Measurements from ENCODE around the gene ADD1.

ADD1 gene

GRCh38 chr4:2924765-2925301 lies 81.2 kb downstream of the ADD1 start:
- H3K4me3 ChIP-seq (ENCODE audit: low read length), result no peak overlapping the region
- no peaks in the 10 kb centered on the region for H4K20me1 ChIP-seq (ENCODE audit: control insufficient read depth, insufficient read depth, low read depth, low read length)
- H3K4me1 ChIP-seq (ENCODE audit: control insufficient read depth, low read length), result peaks cover 11% of the 10 kb centered on the region
- no peaks in the 10 kb centered on the region for H3K79me2 ChIP-seq (ENCODE audit: control insufficient read depth, low read length)
- H3K4me2 ChIP-seq (ENCODE audit: low read length), result no peak overlapping the region
- no peak for TF ChIP-seq CTCF (IDR thresholded peaks at IDR 0.05; ENCODE audit: low read depth, low read length, poor library complexity, severe bottlenecking)
- TF ChIP-seq EZH2phosphoT487 (IDR thresholded peaks at IDR 0.05; ENCODE audit: borderline replicate concordance, low read length), result no peak
- peaks cover 12% of the 10 kb centered on the region for H3K36me3 ChIP-seq (ENCODE audit: control insufficient read depth, low read length)
- no peak overlapping the region for H3K27ac ChIP-seq (ENCODE audit: low read depth, low read length)
- H3K9me3 ChIP-seq (ENCODE audit: control insufficient read depth, insufficient read depth, low read length), result no peaks in the 10 kb centered on the region
- H3F3A ChIP-seq (ENCODE audit: control insufficient read depth, insufficient read depth), result peaks cover 2% of the 10 kb centered on the region; the same call in 1 of the 2 replicates
- H3K27me3 ChIP-seq (ENCODE audit: control insufficient read depth, low read length), result no peaks in the 10 kb centered on the region
- no peaks in the 10 kb centered on the region for H3K9me2 ChIP-seq (replicated peaks; ENCODE audit: control insufficient read depth, low read length)

- H3K36me3 ChIP-seq (ENCODE audit: control insufficient read depth, low read length), result peaks cover 18% of the 10 kb centered on the region
- H4K20me1 ChIP-seq (ENCODE audit: control insufficient read depth, insufficient read depth, low read depth, low read length), result no peaks in the 10 kb centered on the region
- no peaks in the 10 kb centered on the region for H3K9me3 ChIP-seq (ENCODE audit: control insufficient read depth, insufficient read depth, low read length)
- H3K9me2 ChIP-seq (replicated peaks; ENCODE audit: control insufficient read depth, low read length), result no peaks in the 10 kb centered on the region
- no peak overlapping the region for H3K27ac ChIP-seq (ENCODE audit: low read depth, low read length)
- TF ChIP-seq EZH2phosphoT487 (IDR thresholded peaks at IDR 0.05; ENCODE audit: borderline replicate concordance, low read length), result no peak
- TF ChIP-seq CTCF (IDR thresholded peaks at IDR 0.05; ENCODE audit: low read depth, low read length, poor library complexity, severe bottlenecking), result no peak
- H3K4me3 ChIP-seq (ENCODE audit: low read length), result no peak overlapping the region
- H3K4me1 ChIP-seq (ENCODE audit: control insufficient read depth, low read length), result peaks cover 11% of the 10 kb centered on the region
- peaks cover 2% of the 10 kb centered on the region; the same call in 1 of the 2 replicates for H3F3A ChIP-seq (ENCODE audit: control insufficient read depth, insufficient read depth)
- no peaks in the 10 kb centered on the region for H3K79me2 ChIP-seq (ENCODE audit: control insufficient read depth, low read length)
- H3K4me2 ChIP-seq (ENCODE audit: low read length), result no peak overlapping the region
- H3K27me3 ChIP-seq (ENCODE audit: control insufficient read depth, low read length), result no peaks in the 10 kb centered on the region
Observed at GRCh38 chr4:2925496-2925895, 81.9 kb downstream of the ADD1 start.

GRCh38 chr4:2925931-2926860 lies 82.6 kb downstream of the ADD1 start:
- Histone ChIP-seq H3K36me3 (ENCODE audit: control insufficient read depth, low read length) (peaks cover 25% of the 10 kb centered on the region), H3K27ac (ENCODE audit: low read depth, low read length) (no peak overlapping the region), H4K20me1 (ENCODE audit: control insufficient read depth, insufficient read depth, low read depth, low read length) (no peaks in the 10 kb centered on the region), H3K4me1 (ENCODE audit: control insufficient read depth, low read length) (peaks cover 15% of the 10 kb centered on the region), H3K4me3 (ENCODE audit: low read length) (no peak overlapping the region), H3K9me3 (ENCODE audit: control insufficient read depth, insufficient read depth, low read length) (no peaks in the 10 kb centered on the region), H3K79me2 (ENCODE audit: control insufficient read depth, low read length) (peaks cover 4% of the 10 kb centered on the region), H3K27me3 (ENCODE audit: control insufficient read depth, low read length) (no peaks in the 10 kb centered on the region), H3K4me2 (ENCODE audit: low read length) (no peak overlapping the region), H3F3A (ENCODE audit: control insufficient read depth, insufficient read depth) (peaks cover 2% of the 10 kb centered on the region; the same call in 1 of the 2 replicates), H3K9me2 (replicated peaks; ENCODE audit: control insufficient read depth, low read length) (no peaks in the 10 kb centered on the region)
- no peak for TF ChIP-seq EZH2phosphoT487 (IDR thresholded peaks at IDR 0.05; ENCODE audit: borderline replicate concordance, low read length)
- TF ChIP-seq CTCF (IDR thresholded peaks at IDR 0.05; ENCODE audit: low read depth, low read length, poor library complexity, severe bottlenecking), result no peak

Measured in DOHH2 (cell line).